GM12891 (cell line): ENCODE data around the gene TENM3.

Source experiments
- PAX5 ChIP-seq: IDR thresholded peaks from 2 replicates; pipeline ENCODE4 v1.6.1; 2011; ENCODE audit warnings: low read length, moderate library complexity, mild to moderate bottlenecking; ENCODE audit not compliant: insufficient read depth, severe bottlenecking
- POLR2A ChIP-seq: IDR thresholded peaks from 2 replicates; pipeline ENCODE4 v1.6.1; 2011; ENCODE audit warnings: low read depth, low read length, control low read depth
- POLR2AphosphoS5 ChIP-seq: IDR thresholded peaks from 2 replicates; pipeline ENCODE4 v1.6.1; 2011; ENCODE audit warnings: low read depth, low read length, control low read depth
- SPI1 ChIP-seq: IDR thresholded peaks from 2 replicates; pipeline ENCODE4 v1.6.1; 2011; ENCODE audit warnings: low read depth, low read length, control low read depth
- TAF1 ChIP-seq: IDR thresholded peaks from 2 replicates; pipeline ENCODE4 v1.6.1; 2011; ENCODE audit warnings: low read depth, low read length, control low read depth

GRCh38 chr4:182629096-182629495 lies 385.9 kb downstream of the TENM3 start:
- TF ChIP-seq POLR2AphosphoS5 (no peak), POLR2A (no peak), SPI1 (no peak), PAX5 (no peak), TAF1 (no peak)
